ENCODE measurements around the gene CLCN1. TPM values are rescaled to one million over a fixed set of nuclear protein-coding genes. Genes with fewer than 3 reads are reported as not detected.
A peak's percentile ranks its signal among the peaks of the same experiment; 100 is the strongest.

CLCN1 gene
- total RNA-seq, 1 donor from 2014 or later, result not detected

- intact Hi-C loops (cut with DNase I), result no loop called here
- no peak overlapping the region for H3K27ac ChIP-seq
- TF ChIP-seq CTCF (IDR thresholded peaks at IDR 0.05), result no peak
- DNase-seq (ENCODE audit: low spot score in 2 of 2), result no peak
- no peak overlapping the region for H3K4me3 ChIP-seq
- H3K4me1 ChIP-seq, result peaks cover 3 to 12% of the 10 kb centered on the region in 2 donors
- H3K36me3 ChIP-seq, result peaks cover 34 to 35% of the 10 kb centered on the region in 2 donors
- H3K27me3 ChIP-seq, result no peaks in the 10 kb centered on the region
- no peaks in the 10 kb centered on the region for H3K9me3 ChIP-seq
Measured at GRCh38 chr7:143292876-143293275, 23.0 kb upstream of the CLCN1 start.

- intact Hi-C loops (cut with DNase I), result no loop called here
Measured at GRCh38 chr7:143295870-143296269, 20.0 kb upstream of the CLCN1 start.

GRCh38 chr7:143296686-143297085 is 19.2 kb upstream of the CLCN1 start:
- H3K27me3 ChIP-seq, result no peaks in the 10 kb centered on the region
- intact Hi-C loops (cut with DNase I), result no loop called here
- H3K27ac ChIP-seq, result peak overlapping the region in 1 of 2 donors; percentile 38
- H3K9me3 ChIP-seq, result no peaks in the 10 kb centered on the region
- TF ChIP-seq CTCF (IDR thresholded peaks at IDR 0.05), result no peak
- peaks cover 0 to 4% of the 10 kb centered on the region in 2 donors for H3K4me1 ChIP-seq
- no peak for DNase-seq (ENCODE audit: low spot score in 2 of 2)
- no peak overlapping the region for H3K4me3 ChIP-seq
- peaks cover 61 to 71% of the 10 kb centered on the region in 2 donors for H3K36me3 ChIP-seq

More at GRCh38 chr7:143295870-143296269, 20.0 kb upstream of the CLCN1 start:
- no peaks in the 10 kb centered on the region for H3K27me3 ChIP-seq
- TF ChIP-seq CTCF (IDR thresholded peaks at IDR 0.05), result no peak
- no peaks in the 10 kb centered on the region for H3K9me3 ChIP-seq
- H3K27ac ChIP-seq, result peak overlapping the region in 1 of 2 donors; percentile 38
- peaks cover 59 to 63% of the 10 kb centered on the region in 2 donors for H3K36me3 ChIP-seq
- no peak overlapping the region for H3K4me3 ChIP-seq
- DNase-seq (ENCODE audit: low spot score in 2 of 2), result no peak
- peaks cover 0 to 4% of the 10 kb centered on the region in 2 donors for H3K4me1 ChIP-seq

- intact Hi-C loops (cut with DNase I), result no loop called here
- H3K4me3 ChIP-seq, result no peak overlapping the region
- no peak for TF ChIP-seq CTCF (IDR thresholded peaks at IDR 0.05)
- H3K27ac ChIP-seq, result no peak overlapping the region
- DNase-seq (ENCODE audit: low spot score in 2 of 2), result no peak
- H3K4me1 ChIP-seq, result peaks cover 0 to 4% of the 10 kb centered on the region in 2 donors
- no peaks in the 10 kb centered on the region for H3K27me3 ChIP-seq
- no peaks in the 10 kb centered on the region for H3K9me3 ChIP-seq
- H3K36me3 ChIP-seq, result peaks cover 53 to 70% of the 10 kb centered on the region in 2 donors
Measured at GRCh38 chr7:143299346-143299745, 16.6 kb upstream of the CLCN1 start.

- H3K9me3 ChIP-seq, result no peaks in the 10 kb centered on the region
- intact Hi-C loops (cut with DNase I), result no loop called here
Measured at GRCh38 chr7:143299840-143300239, 16.1 kb upstream of the CLCN1 start.

More at GRCh38 chr7:143299840-143300239, 16.1 kb upstream of the CLCN1 start:
- H3K27me3 ChIP-seq, result no peaks in the 10 kb centered on the region
- peaks cover 53 to 70% of the 10 kb centered on the region in 2 donors for H3K36me3 ChIP-seq
- no peak overlapping the region for H3K4me3 ChIP-seq
- peak in 1 of 3 experiments; percentile 31 for TF ChIP-seq CTCF (IDR thresholded peaks at IDR 0.05)
- H3K27ac ChIP-seq, result no peak overlapping the region
- H3K4me1 ChIP-seq, result peaks cover 0 to 4% of the 10 kb centered on the region in 2 donors
- no peak for DNase-seq (ENCODE audit: low spot score in 2 of 2)
